Pulmonary artery endothelial cell (primary cell): Measurements from ENCODE around the gene ZBTB12. TPM values are rescaled to one million over a fixed set of nuclear protein-coding genes. Genes with fewer than 3 reads are reported as not detected.
"Not testable (repeated sequence)": the region's sequence is repeated elsewhere in the genome, so short reads cannot be mapped to it uniquely, and the experiment has no call there.

Experiments
- DNase-seq: peaks from one replicate; pipeline ENCODE4 v3.0.0-alpha.2; 2011; ENCODE audit warnings: low read depth, low spot score
- total RNA-seq: library from RNA; depleted of rRNA; stranded (reverse); fragments of >200 nt; gene quantifications from 2 replicates; pipeline ENCODE4 v1.2.3, GENCODE V29; 2014

The ZBTB12 gene
- total RNA-seq, 1 donor from 2014 or later, result 3.5 TPM

DNA sequence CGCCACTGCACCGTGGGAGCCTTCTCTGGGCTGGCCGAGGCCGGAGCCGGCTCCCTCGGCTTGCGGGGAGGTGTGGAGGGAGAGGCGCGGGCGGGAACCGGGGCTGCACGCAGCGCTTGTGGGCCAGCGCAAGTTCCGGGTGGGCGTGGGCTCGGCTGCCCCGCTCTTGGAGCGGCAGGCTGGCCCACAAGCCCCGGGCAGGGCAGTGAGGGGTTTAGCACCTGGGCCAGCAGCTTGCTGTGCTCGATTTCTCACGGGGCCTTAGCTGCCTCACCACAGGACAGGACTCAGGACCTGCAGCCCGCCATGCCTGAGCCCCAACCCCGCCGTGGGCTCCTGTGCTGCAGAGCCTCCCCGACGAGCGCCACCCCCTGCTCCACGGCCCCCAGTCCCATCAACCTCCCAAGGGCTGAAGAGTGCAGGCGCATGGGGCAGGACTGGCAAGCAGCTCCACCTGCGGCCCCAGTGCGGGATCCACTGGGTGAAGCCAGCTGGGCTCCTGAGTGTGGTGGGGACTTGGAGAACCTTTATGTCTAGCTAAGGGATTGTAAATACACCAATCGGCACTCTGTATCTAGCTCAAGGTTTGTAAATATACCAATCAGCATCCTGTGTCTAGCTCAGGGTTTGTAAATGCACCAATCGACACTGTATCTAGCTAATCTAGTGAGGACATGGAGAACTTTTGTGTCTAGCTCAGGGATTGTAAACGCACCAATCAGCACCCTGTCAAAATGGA, 49.7 kb downstream of the ZBTB12 start:
- DNase-seq, result not testable (repeated sequence)

GRCh38 chr6:31851485-31851832, 50.4 kb downstream of the ZBTB12 start:
- no peak for DNase-seq

DNA sequence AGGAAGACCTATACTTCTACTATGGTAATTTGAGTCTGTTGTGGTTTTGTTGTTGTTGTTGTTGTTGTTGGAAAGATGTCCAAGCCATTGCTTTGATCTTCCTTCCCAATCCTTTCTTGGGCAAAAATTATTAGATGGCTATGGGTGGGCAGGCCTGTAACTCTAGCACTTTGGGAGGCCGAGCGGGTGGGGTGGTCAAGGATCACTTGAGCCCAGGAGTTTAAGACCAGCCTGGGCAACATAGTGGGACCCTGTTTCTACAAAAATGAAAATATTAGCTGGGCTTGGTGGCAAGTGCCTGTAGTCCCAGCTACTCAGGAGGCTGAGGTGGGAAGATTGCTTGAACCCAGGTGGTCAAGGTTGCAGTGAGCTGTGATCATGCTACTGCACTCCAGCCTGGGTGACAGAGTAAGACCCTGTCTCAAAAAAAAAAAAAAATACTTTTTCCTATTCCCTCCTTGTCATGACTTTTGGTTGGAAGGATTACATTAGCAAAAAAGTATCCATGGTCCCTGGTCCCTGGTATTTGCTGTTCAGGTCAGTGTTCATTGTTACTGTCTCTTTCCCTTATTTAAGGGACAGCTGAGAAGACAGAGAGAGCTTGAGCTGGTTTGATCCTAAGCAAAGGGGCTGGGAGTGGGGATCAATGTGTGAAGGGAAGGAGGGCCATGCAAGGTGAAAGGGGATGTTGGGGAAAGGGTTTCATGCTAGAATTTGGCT, 51.0 kb downstream of the ZBTB12 start:
- no peak for DNase-seq

Other genes starting within 250 kb of the ZBTB12 start
- 110 and 116 TPM in 2 replicates for gene BAG6, start 249.4 kb downstream of the ZBTB12 start, total RNA-seq
- gene APOM, start 246.2 kb downstream of the ZBTB12 start, total RNA-seq, result 0.40 and 0.46 TPM in 2 replicates
- gene C6orf47, start 241.3 kb downstream of the ZBTB12 start, total RNA-seq, result 18.7 and 20.5 TPM in 2 replicates
- 12.1 and 12.5 TPM in 2 replicates for gene GPANK1, start 237.1 kb downstream of the ZBTB12 start, total RNA-seq
- gene CSNK2B, start 236.0 kb downstream of the ZBTB12 start, total RNA-seq, result 98.5 and 102 TPM in 2 replicates
- 1.5 and 1.9 TPM in 2 replicates for gene LY6G5B, start 232.1 kb downstream of the ZBTB12 start, total RNA-seq
- gene LY6G5C, start 221.0 kb downstream of the ZBTB12 start, total RNA-seq, result 0.86 and 0.88 TPM in 2 replicates
- gene ABHD16A, start 198.8 kb downstream of the ZBTB12 start, total RNA-seq, result 37.3 and 65.3 TPM in 2 replicates
- not detected in 2 replicates for gene LY6G6F, start 195.2 kb downstream of the ZBTB12 start, total RNA-seq
- not detected in 2 replicates for gene LY6G6D, start 186.7 kb downstream of the ZBTB12 start, total RNA-seq
- not detected in 2 replicates for gene LY6G6C, start 180.3 kb downstream of the ZBTB12 start, total RNA-seq
- gene MPIG6B, start 178.7 kb downstream of the ZBTB12 start, total RNA-seq, result not detected in 2 replicates
- gene DDAH2, start 172.8 kb downstream of the ZBTB12 start, total RNA-seq, result 84.0 and 89.4 TPM in 2 replicates
- gene CLIC1, start 165.6 kb downstream of the ZBTB12 start, total RNA-seq, result 860 and 926 TPM in 2 replicates
- 6.1 and 6.7 TPM in 2 replicates for gene MSH5, start 162.1 kb downstream of the ZBTB12 start, total RNA-seq
- 0.78 and 0.92 TPM in 2 replicates for gene SAPCD1, start 139.4 kb downstream of the ZBTB12 start, total RNA-seq
- gene VWA7, start 124.8 kb downstream of the ZBTB12 start, total RNA-seq, result under 0.01 and 0.11 TPM in 2 replicates
- 73.2 and 74.0 TPM in 2 replicates for gene VARS1, start 106.3 kb downstream of the ZBTB12 start, total RNA-seq
- gene LSM2, start 95.1 kb downstream of the ZBTB12 start, total RNA-seq, result 45.8 and 55.3 TPM in 2 replicates
- gene HSPA1L, start 86.8 kb downstream of the ZBTB12 start, total RNA-seq, result 0.53 and 1.9 TPM in 2 replicates
- 33.6 and 431 TPM in 2 replicates for gene HSPA1A, start 86.5 kb downstream of the ZBTB12 start, total RNA-seq
- gene HSPA1B, start 74.3 kb downstream of the ZBTB12 start, total RNA-seq, result 48.7 and 575 TPM in 2 replicates
- 54.3 and 71.7 TPM in 2 replicates for gene NEU1, start 39.3 kb downstream of the ZBTB12 start, total RNA-seq
- 0.07 TPM in 1 of 2 replicates, not detected in the other for gene SLC44A4, start 23.1 kb downstream of the ZBTB12 start, total RNA-seq
- gene EHMT2, start 4.4 kb downstream of the ZBTB12 start, total RNA-seq, result 46.4 and 61.8 TPM in 2 replicates
- gene C2, start 25.6 kb upstream of the ZBTB12 start, total RNA-seq, result not detected in 2 replicates
- gene CFB, start 44.0 kb upstream of the ZBTB12 start, total RNA-seq, result 3.4 and 4.0 TPM in 2 replicates
- 110 and 121 TPM in 2 replicates for gene NELFE, start 56.9 kb upstream of the ZBTB12 start, total RNA-seq
- 42.9 and 49.6 TPM in 2 replicates for gene SKIC2, start 57.1 kb upstream of the ZBTB12 start, total RNA-seq
- 10.1 and 11.6 TPM in 2 replicates for gene DXO, start 70.1 kb upstream of the ZBTB12 start, total RNA-seq
- 0.46 and 1.3 TPM in 2 replicates for gene C4A, start 80.0 kb upstream of the ZBTB12 start, total RNA-seq
- 0.66 and 1.0 TPM in 2 replicates for gene C4B, start 112.7 kb upstream of the ZBTB12 start, total RNA-seq
- gene CYP21A2, start 136.3 kb upstream of the ZBTB12 start, total RNA-seq, result not detected in 2 replicates
- gene TNXB, start 207.3 kb upstream of the ZBTB12 start, total RNA-seq, result 0.21 and 0.73 TPM in 2 replicates
- gene ATF6B, start 226.2 kb upstream of the ZBTB12 start, total RNA-seq, result 13.7 and 13.9 TPM in 2 replicates
- 6.3 and 6.7 TPM in 2 replicates for gene FKBPL, start 228.2 kb upstream of the ZBTB12 start, total RNA-seq
- 0.07 TPM in 1 of 2 replicates, not detected in the other for gene PRRT1, start 249.9 kb upstream of the ZBTB12 start, total RNA-seq